CD4-positive, alpha-beta T cell treated with Interferon gamma for 1 hour (primary cell): ENCODE results near the gene MORC2.

Experiments used
- DNase-seq: peaks from one replicate; pipeline ENCODE4 v3.0.0-alpha.2; 2020

The MORC2 gene

DNA sequence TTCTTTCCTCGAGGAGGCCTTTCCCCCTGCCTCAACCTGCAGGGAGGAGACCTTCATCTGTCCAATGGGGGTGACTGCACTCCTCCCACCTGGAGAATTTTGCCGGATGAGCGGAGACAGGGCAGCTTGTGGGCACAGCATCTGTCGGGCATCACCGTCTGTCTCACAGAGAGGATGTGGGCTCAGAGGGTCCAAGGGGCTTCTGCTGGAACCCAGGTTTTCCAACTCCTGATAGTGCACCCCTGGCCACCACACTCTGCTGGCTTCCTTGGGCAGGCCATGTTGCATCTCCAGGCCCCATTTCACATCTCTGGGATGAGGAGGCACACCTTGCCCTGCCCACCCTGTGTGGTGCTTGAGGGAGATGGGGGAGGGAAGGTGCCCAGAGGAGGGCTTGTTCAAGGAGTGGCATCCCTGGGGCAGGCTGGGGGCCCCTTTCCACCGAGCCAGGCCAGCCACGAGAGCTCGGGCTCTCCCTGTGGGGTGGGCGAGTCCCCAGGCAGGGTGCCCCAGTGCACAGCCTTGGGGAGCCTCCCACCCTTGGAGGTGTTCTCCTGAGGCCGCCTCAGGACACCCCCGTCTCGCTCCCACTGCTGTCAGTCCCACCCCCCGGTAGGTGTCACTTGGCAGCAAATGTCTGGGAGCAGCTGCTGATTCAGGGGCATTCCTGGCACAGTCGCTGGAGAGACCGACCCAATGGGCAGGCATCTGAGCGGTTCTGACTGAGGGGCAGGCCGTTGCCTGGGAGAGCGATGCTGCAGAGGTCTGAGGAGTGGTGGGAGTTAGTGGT lies 84.2 kb downstream of the MORC2 start:
- no peak for DNase-seq

- no peak for DNase-seq
These were observed 84.9 kb downstream of the MORC2 start for GRCh38 chr22:30883586-30884145.

GRCh38 chr22:30882974-30883533 lies 85.5 kb downstream of the MORC2 start:
- no peak for DNase-seq

GRCh38 chr22:30882184-30882717 lies 86.3 kb downstream of the MORC2 start:
- no peak for DNase-seq

DNA sequence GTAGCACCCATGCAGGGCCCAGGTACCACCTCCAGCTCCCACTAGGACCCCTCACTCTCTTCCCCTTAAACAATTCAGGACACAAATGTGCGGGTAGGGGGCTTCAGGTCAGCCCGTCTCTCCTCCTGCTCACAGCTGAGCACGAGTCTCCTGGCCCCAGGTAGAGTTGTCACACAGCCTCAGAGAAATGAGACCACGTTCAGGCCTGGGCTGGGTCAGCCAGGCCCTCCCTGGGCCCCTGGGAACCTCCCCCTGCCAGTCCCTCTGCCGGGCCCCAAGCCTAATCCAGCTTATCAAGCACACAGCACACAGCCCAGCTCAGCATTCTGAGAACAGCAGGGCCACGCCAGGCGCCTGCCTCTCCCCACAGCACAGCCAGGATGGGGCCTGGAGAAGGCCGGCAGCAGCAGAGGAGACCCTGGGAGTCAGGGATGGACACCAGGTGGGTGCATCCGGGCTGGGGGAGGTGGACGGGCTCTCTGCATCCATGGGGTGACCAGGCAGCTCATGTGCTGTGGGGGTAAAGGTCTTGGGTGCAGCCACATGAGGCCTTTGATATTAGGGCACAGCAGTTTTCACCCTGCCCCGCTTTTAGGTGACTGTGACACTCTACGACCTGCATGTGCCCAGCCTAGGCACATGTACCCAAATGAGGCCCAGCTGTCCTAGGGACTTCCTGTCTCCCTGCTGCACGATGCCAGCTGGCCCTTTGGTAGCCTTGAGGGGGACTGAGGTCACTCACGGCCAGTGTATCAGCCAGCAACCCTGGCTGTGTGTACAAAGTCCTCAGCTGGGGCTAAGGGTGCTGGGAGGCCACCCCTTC lies 87.0 kb downstream of the MORC2 start:
- no peak for DNase-seq

DNA sequence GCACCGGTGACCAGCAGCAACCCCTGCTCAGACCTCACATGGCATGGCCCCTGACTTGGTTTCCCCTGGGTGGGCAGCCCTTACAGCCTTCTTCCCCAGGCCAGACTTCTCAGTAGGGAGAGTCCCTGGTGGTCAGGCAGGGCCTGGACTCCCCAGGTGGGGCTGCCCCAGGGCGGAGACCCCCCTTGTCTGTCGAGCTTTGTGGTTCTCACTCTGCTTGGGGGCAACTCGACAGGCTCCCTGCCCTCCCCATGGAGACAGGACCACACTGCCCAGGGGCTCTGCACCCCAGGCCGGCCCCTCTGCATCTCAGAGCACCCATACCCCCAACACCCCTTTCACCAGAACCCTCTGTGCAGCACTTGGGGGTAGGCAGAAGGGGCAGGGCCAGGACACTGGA lies 87.7 kb downstream of the MORC2 start:
- DNase-seq = no peak

DNA sequence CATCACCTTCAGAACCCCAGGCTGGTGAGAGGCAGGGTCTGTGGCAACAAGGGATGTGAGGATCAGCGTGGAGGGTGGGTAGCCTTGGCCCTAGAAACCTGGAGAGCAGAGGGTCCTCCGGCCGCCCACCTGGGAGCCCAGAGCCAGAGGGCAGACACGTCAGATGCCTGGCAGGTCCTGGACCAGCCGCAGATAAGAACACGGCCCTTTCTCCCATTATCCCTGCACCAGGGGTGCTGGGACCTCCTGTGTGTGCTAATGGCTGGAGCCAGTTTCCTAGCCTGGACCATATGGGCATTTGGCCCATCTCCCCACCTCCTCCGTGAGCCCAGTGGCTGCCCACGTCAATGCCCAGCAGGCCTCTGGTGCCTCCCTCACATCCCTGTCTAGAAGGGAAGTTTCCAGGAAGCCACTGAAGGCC lies 88.4 kb downstream of the MORC2 start:
- no peak for DNase-seq

- DNase-seq = no peak
These were observed 89.2 kb downstream of the MORC2 start for GRCh38 chr22:30879415-30879797.

GRCh38 chr22:30878516-30879414 lies 89.8 kb downstream of the MORC2 start:
- DNase-seq = no peak

GRCh38 chr22:30877662-30878515 lies 90.7 kb downstream of the MORC2 start:
- DNase-seq = no peak

DNA sequence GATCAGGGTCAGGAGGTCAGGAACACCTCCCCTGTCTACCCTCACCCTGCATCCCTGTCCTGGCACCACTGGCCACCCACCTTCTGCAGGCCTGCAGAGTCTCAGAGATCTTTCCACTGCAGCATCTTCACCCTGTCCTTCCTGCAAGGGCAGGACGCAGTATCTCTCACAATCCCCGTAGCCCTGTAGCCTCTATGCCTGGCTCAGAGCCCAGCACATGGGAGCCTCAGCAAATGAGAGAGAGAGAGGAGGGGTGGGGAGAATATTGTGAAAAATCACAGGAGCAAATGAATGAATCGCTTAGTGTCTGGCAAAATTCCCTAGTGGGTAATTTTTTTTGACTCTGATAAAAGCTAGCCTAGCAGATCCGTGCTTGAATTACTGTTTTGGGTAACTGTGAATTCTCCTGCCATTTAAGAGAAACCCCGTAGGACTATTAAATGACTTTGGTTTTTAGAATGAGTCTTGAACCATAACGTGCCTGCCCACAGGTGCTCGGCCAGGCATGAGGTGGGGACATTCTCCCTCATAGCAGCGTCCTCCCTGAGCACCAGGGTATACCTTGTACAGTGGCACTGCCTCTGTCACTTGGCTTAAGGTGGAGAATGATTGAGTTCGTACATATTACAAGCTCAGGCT lies 91.5 kb downstream of the MORC2 start:
- DNase-seq = no peak

GRCh38 chr22:30876221-30876751 lies 92.3 kb downstream of the MORC2 start:
- no peak for DNase-seq

GRCh38 chr22:30875481-30876215 lies 92.9 kb downstream of the MORC2 start:
- no peak for DNase-seq
